ENCODE measurements around the gene APOOL. TPM values are rescaled to one million over a fixed set of nuclear protein-coding genes. Genes with fewer than 3 reads are reported as not detected.

Gene APOOL
- total RNA-seq: 16.4 and 17.4 TPM in 2 replicates
- 2.4 and 3.4 TPM in 2 replicates for polyA plus RNA-seq
- 2.5 and 3.1 TPM in 2 replicates for polyA plus RNA-seq (2011; cell fraction: cytosol; rRNA removed)
- 3.6 and 4.6 TPM in 2 replicates for polyA plus RNA-seq (2011; cell fraction: nucleus; rRNA removed)
- polyA plus RNA-seq (2012): 6.6 and 9.2 TPM in 2 replicates
- polyA minus RNA-seq: 7.0 and 7.2 TPM in 2 replicates
- polyA minus RNA-seq (2011; cell fraction: cytosol; rRNA and poly(A)+ RNA removed): 13.8 TPM
- polyA minus RNA-seq (2011; cell fraction: nucleus; rRNA and poly(A)+ RNA removed): 4.3 and 7.1 TPM in 2 replicates
- percentile 70 among the genes with signal in this experiment for Bru-seq, nascent RNA
- percentile 72 among the genes with signal in this experiment for BruChase-seq, experiment 1, labeled RNA remaining after a 6-hour chase
- percentile 69 among the genes with signal in this experiment for BruChase-seq, experiment 2, labeled RNA remaining after a 2-hour chase
- long read RNA-seq, partial matches to known transcripts: 0 of 3 reads
- long read RNA-seq, other reads (novel, unspliced or antisense): 1 of 3 reads

GRCh38 chrX:85003655-85004244 lies at the start of gene APOOL:
Gene APOOL, plus strand, starts transcription at chrX:85003877. Its CDS starts 36 bp downstream, at chrX:85003913.
- Histone ChIP-seq H3K27ac (ENCODE audit: insufficient read depth, low read depth, low read length) (peak within 1 kb of the TSS; percentile 44), H2AFZ (ENCODE audit: low read depth, low read length) (peak within 1 kb of the TSS; percentile 78), H4K20me1 (replicated peaks; ENCODE audit: control insufficient read depth, extremely low read depth, insufficient read depth, low read length) (no peaks in the 10 kb centered on the region), H3K9me3 (replicated peaks; ENCODE audit: control insufficient read depth, insufficient read depth, low read length) (no peaks in the 10 kb centered on the region), H3K4me2 (ENCODE audit: insufficient read depth, low read length) (peak within 1 kb of the TSS; percentile 89), H3K9ac (replicated peaks; ENCODE audit: extremely low read depth, insufficient read depth, low read length) (peak within 1 kb of the TSS; percentile 83), H3K36me3 (ENCODE audit: control insufficient read depth in 2 of 2, extremely low read depth in 1 of 2, insufficient read depth in 2 of 2, low read length in 2 of 2) (no peaks in the 10 kb centered on the region), H3K4me1 (ENCODE audit: control insufficient read depth, extremely low read depth, insufficient read depth, low read length) (peaks cover 5% of the 10 kb centered on the region), H3K9me1 (replicated peaks; ENCODE audit: control insufficient read depth, extremely low read depth, insufficient read depth, low read length) (no peaks in the 10 kb centered on the region), H3K79me2 (ENCODE audit: control insufficient read depth, insufficient read depth, low read length) (peaks cover 12% of the 10 kb centered on the region), H3K4me3 (replicated peaks in 1 of 3; ENCODE audit: insufficient read depth in 1 of 3, low read depth in 1 of 3, low read length in 3 of 3) (peak within 1 kb of the TSS; percentile 50 to 91 (median 81)), H3K27me3 (ENCODE audit: control insufficient read depth in 2 of 2, insufficient read depth in 2 of 2, low read length in 2 of 2) (no peaks in the 10 kb centered on the region)
- TSS peak; percentile 70 for BruUV-seq (replicated peaks)
- FAIRE-seq (peak; percentile 99), DNase-seq (ENCODE audit: low read depth, low spot score) (peak; percentile 90)
- TF ChIP-seq, protein P1, sequence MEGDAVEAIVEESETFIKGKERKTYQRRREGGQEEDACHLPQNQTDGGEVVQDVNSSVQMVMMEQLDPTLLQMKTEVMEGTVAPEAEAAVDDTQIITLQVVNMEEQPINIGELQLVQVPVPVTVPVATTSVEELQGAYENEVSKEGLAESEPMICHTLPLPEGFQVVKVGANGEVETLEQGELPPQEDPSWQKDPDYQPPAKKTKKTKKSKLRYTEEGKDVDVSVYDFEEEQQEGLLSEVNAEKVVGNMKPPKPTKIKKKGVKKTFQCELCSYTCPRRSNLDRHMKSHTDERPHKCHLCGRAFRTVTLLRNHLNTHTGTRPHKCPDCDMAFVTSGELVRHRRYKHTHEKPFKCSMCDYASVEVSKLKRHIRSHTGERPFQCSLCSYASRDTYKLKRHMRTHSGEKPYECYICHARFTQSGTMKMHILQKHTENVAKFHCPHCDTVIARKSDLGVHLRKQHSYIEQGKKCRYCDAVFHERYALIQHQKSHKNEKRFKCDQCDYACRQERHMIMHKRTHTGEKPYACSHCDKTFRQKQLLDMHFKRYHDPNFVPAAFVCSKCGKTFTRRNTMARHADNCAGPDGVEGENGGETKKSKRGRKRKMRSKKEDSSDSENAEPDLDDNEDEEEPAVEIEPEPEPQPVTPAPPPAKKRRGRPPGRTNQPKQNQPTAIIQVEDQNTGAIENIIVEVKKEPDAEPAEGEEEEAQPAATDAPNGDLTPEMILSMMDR (IDR thresholded peaks at IDR 0.05; ENCODE audit: extremely low read depth in 1 of 2, insufficient read depth in 1 of 2, low read depth in 1 of 2, low read length in 2 of 2): no peak
- TF ChIP-seq POLR2A (IDR thresholded peaks at IDR 0.05; ENCODE audit: low read depth, low read length): peak; percentile 42
- POLR2A ChIA-PET: no interaction called here
- CTCF ChIA-PET: interaction anchor here (1.1 to 1.8 kb wide), 2 partner anchors 50 to 957 kb away, joined by 4 to 10 read pairs; no protein-coding TSS in a partner anchor
- intact Hi-C loops (cut with micrococcal nuclease): no loop called here
- dilution Hi-C loops (cut with MboI; ENCODE audit: extremely low pct_ligation_motif_present, low sequenced_read_pairs): no loop called here

DNA sequence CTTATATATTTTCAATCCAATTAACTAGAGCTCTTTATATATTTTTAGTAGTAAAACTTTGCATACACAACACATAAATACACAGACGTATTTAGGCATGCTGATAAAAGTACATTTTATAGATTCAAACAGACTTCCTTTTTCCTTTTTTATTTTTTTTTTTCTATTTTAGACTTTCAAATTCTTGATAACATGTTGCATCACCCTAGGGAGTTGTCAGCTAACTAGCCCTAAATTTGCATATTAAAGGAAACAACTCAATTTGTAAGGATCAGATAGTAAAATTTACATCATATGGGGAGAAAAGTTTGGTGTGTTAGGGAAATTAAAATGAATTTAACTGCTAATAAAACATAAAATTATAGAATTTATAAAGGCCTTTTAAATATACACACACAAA lies 47.4 kb upstream of the APOOL start:
- Histone ChIP-seq H3K9ac (replicated peaks; ENCODE audit: extremely low read depth, insufficient read depth, low read length) (no peak overlapping the region), H3K36me3 (ENCODE audit: control insufficient read depth in 2 of 2, extremely low read depth in 1 of 2, insufficient read depth in 2 of 2, low read length in 2 of 2) (no peaks in the 10 kb centered on the region), H3K4me1 (ENCODE audit: control insufficient read depth, extremely low read depth, insufficient read depth, low read length) (no peaks in the 10 kb centered on the region), H3K9me1 (replicated peaks; ENCODE audit: control insufficient read depth, extremely low read depth, insufficient read depth, low read length) (no peaks in the 10 kb centered on the region), H3K27ac (ENCODE audit: insufficient read depth, low read depth, low read length) (no peak overlapping the region), H4K20me1 (replicated peaks; ENCODE audit: control insufficient read depth, extremely low read depth, insufficient read depth, low read length) (no peaks in the 10 kb centered on the region), H3K4me2 (ENCODE audit: insufficient read depth, low read length) (no peak overlapping the region), H3K27me3 (ENCODE audit: control insufficient read depth in 2 of 2, insufficient read depth in 2 of 2, low read length in 2 of 2) (no peaks in the 10 kb centered on the region), H3K4me3 (replicated peaks in 1 of 3; ENCODE audit: insufficient read depth in 1 of 3, low read depth in 1 of 3, low read length in 3 of 3) (no peak overlapping the region), H2AFZ (ENCODE audit: low read depth, low read length) (no peak overlapping the region), H3K79me2 (ENCODE audit: control insufficient read depth, insufficient read depth, low read length) (no peaks in the 10 kb centered on the region), H3K9me3 (replicated peaks; ENCODE audit: control insufficient read depth, insufficient read depth, low read length) (no peaks in the 10 kb centered on the region)
- dilution Hi-C loops (cut with MboI; ENCODE audit: extremely low pct_ligation_motif_present, low sequenced_read_pairs): no loop called here
- intact Hi-C loops (cut with micrococcal nuclease): no loop called here
- ChIA-PET CTCF (no interaction called here), POLR2A (no interaction called here)
- DNase-seq (ENCODE audit: low read depth, low spot score) (no peak), FAIRE-seq (no peak)
- BruUV-seq (replicated peaks): no TSS peak
- TF ChIP-seq POLR2A (IDR thresholded peaks at IDR 0.05; ENCODE audit: low read depth, low read length): no peak
- no peak for TF ChIP-seq MYC (IDR thresholded peaks at IDR 0.05; ENCODE audit: low read depth, low read length)
- TF ChIP-seq GATA2 (IDR thresholded peaks at IDR 0.05; ENCODE audit: insufficient read depth, insufficient read length, low read depth, low read length): no peak
- TF ChIP-seq JUN (IDR thresholded peaks at IDR 0.05; ENCODE audit: borderline replicate concordance, insufficient read depth, insufficient read length, low read depth): no peak
- no peak for TF ChIP-seq EZH2 (IDR thresholded peaks at IDR 0.05; ENCODE audit: borderline replicate concordance, low read depth, low read length, severe bottlenecking)

All from endothelial cell of umbilical vein (primary cell).